Lower lobe of right lung (tissue), 2 donors: ENCODE data around the gene PADI1. TPM values are rescaled to one million over a fixed set of nuclear protein-coding genes. Genes with fewer than 3 reads are reported as not detected.
"Not testable (repeated sequence)": the region's sequence is repeated elsewhere in the genome, so short reads cannot be mapped to it uniquely, and the experiment has no call there.

Source experiments
- ATAC-seq, 2 donors: fragments of 200-7000 bp; cut with Tn5 transposase; one replicate each; pipeline ENCODE4 v1.9.1; 2020 to 2022; ENCODE audit warnings: mild to moderate bottlenecking in 2 of 2, moderate library complexity in 2 of 2
- DNase-seq: peaks from one replicate; pipeline ENCODE4 v3.0.0-alpha.2; 2020
- H3K27ac ChIP-seq: fragments of 200-600 bp; one replicate; pipeline ENCODE4 v1.8.0; 2022
- H3K27me3 ChIP-seq: fragments of 200-600 bp; one replicate; pipeline ENCODE4 v1.8.0; 2022; ENCODE audit warnings: low read depth
- H3K36me3 ChIP-seq: fragments of 200-600 bp; one replicate; pipeline ENCODE4 v1.8.0; 2022; ENCODE audit warnings: mild to moderate bottlenecking
- H3K4me1 ChIP-seq: fragments of 200-600 bp; one replicate; pipeline ENCODE4 v1.8.0; 2022
- H3K4me3 ChIP-seq: fragments of 200-600 bp; one replicate; pipeline ENCODE4 v1.8.0; 2022; ENCODE audit warnings: mild to moderate bottlenecking
- H3K9me3 ChIP-seq: fragments of 200-600 bp; one replicate; pipeline ENCODE4 v1.8.0; 2022
- CTCF ChIP-seq: fragments of 200-600 bp; IDR thresholded peaks from one replicate; pipeline ENCODE4 v1.8.0; 2022; ENCODE audit warnings: antibody characterized with exemption, mild to moderate bottlenecking
- intact Hi-C: fragments of 100-400 bp; cut with DNase I; formaldehyde crosslinking; loops from one replicate; pipeline ENCODE4 v1.11.0; 2022
- total RNA-seq: library from RNA; stranded (reverse); fragmentation: NEBNext Ultra II Directional; extraction: Animal tissue kit (Norgen Biotek cat#: 25700); gene quantifications from one replicate; pipeline ENCODE4 v1.2.1, GENCODE V29; 2021
- donor health status: DM: no; HTN: yes; CAD: no; lungs with severe emphysema.

The PADI1 gene
- total RNA-seq, 1 donor from 2014 or later = not detected

GRCh38 chr1:17235135-17235885 is 30.4 kb downstream of the PADI1 start:
- no peak for TF ChIP-seq CTCF
- ATAC-seq = no peak
- no peak overlapping the region for H3K4me3 ChIP-seq
- no peak for DNase-seq
- H3K4me1 ChIP-seq = peaks cover 6% of the 10 kb centered on the region
- H3K9me3 ChIP-seq = no peaks in the 10 kb centered on the region
- H3K27me3 ChIP-seq = peaks cover 13% of the 10 kb centered on the region
- no peak overlapping the region for H3K27ac ChIP-seq
- no peaks in the 10 kb centered on the region for H3K36me3 ChIP-seq
- intact Hi-C loops = loop anchor here (10.0 kb wide), 1 partner anchor 111 kb away; no protein-coding TSS in a partner anchor

- Histone ChIP-seq H3K9me3 (no peaks in the 10 kb centered on the region), H3K4me3 (no peak overlapping the region), H3K36me3 (no peaks in the 10 kb centered on the region), H3K27me3 (peaks cover 7% of the 10 kb centered on the region), H3K4me1 (peaks cover 6% of the 10 kb centered on the region), H3K27ac (no peak overlapping the region)
- peak; percentile 89 for DNase-seq
- peak; percentile 90 for TF ChIP-seq CTCF
- peak; percentile 81 to 86 for ATAC-seq
- intact Hi-C loops = loop anchor here (10.0 kb wide), 1 partner anchor 112 kb away; no protein-coding TSS in a partner anchor
Observed at GRCh38 chr1:17236779-17237560, 32.0 kb downstream of the PADI1 start.

GRCh38 chr1:17237561-17237903 is 32.6 kb downstream of the PADI1 start:
- no peaks in the 10 kb centered on the region for H3K9me3 ChIP-seq
- H3K4me3 ChIP-seq = no peak overlapping the region
- H3K36me3 ChIP-seq = no peaks in the 10 kb centered on the region
- intact Hi-C loops = loop anchor here (10.0 kb wide), 1 partner anchor 113 kb away; no protein-coding TSS in a partner anchor
- peaks cover 6% of the 10 kb centered on the region for H3K4me1 ChIP-seq
- H3K27ac ChIP-seq = no peak overlapping the region
- DNase-seq (no peak), ATAC-seq (no peak)
- peaks cover 7% of the 10 kb centered on the region for H3K27me3 ChIP-seq
- no peak for TF ChIP-seq CTCF

GRCh38 chr1:17239420-17239819 is 34.5 kb downstream of the PADI1 start:
- no peaks in the 10 kb centered on the region for H3K9me3 ChIP-seq
- H3K36me3 ChIP-seq = no peaks in the 10 kb centered on the region
- no peaks in the 10 kb centered on the region for H3K4me1 ChIP-seq
- intact Hi-C loops = loop anchor here (10.0 kb wide), 1 partner anchor 115 kb away; no protein-coding TSS in a partner anchor
- no peak overlapping the region for H3K27ac ChIP-seq
- DNase-seq (no peak), ATAC-seq (peak; percentile 44 to 58)
- H3K27me3 ChIP-seq = peaks cover 7% of the 10 kb centered on the region
- no peak overlapping the region for H3K4me3 ChIP-seq
- no peak for TF ChIP-seq CTCF

GRCh38 chr1:17241011-17241779 is 36.3 kb downstream of the PADI1 start:
- H3K36me3 ChIP-seq, H3K4me3 ChIP-seq, H3K9me3 ChIP-seq, H3K4me1 ChIP-seq, intact Hi-C loops, DNase-seq, H3K27me3 ChIP-seq, ATAC-seq, H3K27ac ChIP-seq: not testable (repeated sequence)

- H3K27ac ChIP-seq, H3K4me3 ChIP-seq, H3K9me3 ChIP-seq, DNase-seq, H3K27me3 ChIP-seq, ATAC-seq, intact Hi-C loops, H3K36me3 ChIP-seq, H3K4me1 ChIP-seq: not testable (repeated sequence)
Observed at GRCh38 chr1:17241780-17242074, 36.8 kb downstream of the PADI1 start.
